ENCODE data around the gene NID1.

The NID1 gene

GRCh38 chr1:235995511-235995910, 69.4 kb downstream of the NID1 start:
- H3K4me3 ChIP-seq (ENCODE audit: low read depth, low read length) = no peak overlapping the region
- TF ChIP-seq CTCF (IDR thresholded peaks at IDR 0.05; ENCODE audit: low read depth, low read length) = no peak

- no peak overlapping the region for H3K4me3 ChIP-seq (ENCODE audit: low read depth, low read length)
- TF ChIP-seq CTCF (IDR thresholded peaks at IDR 0.05; ENCODE audit: low read depth, low read length) = no peak
These were observed 71.2 kb downstream of the NID1 start for GRCh38 chr1:235993652-235994051.

- no peak overlapping the region for H3K4me3 ChIP-seq (ENCODE audit: low read depth, low read length)
- no peak for TF ChIP-seq CTCF (IDR thresholded peaks at IDR 0.05; ENCODE audit: low read depth, low read length)
These were observed 72.0 kb downstream of the NID1 start for GRCh38 chr1:235992868-235993267.

GRCh38 chr1:235992346-235992745, 72.5 kb downstream of the NID1 start:
- no peak overlapping the region for H3K4me3 ChIP-seq (ENCODE audit: low read depth, low read length)
- TF ChIP-seq CTCF (IDR thresholded peaks at IDR 0.05; ENCODE audit: low read depth, low read length) = no peak

GRCh38 chr1:235990330-235990795, 74.5 kb downstream of the NID1 start:
- no peak for TF ChIP-seq CTCF (IDR thresholded peaks at IDR 0.05; ENCODE audit: low read depth, low read length)

GRCh38 chr1:235989105-235989504, 75.8 kb downstream of the NID1 start:
- TF ChIP-seq CTCF (IDR thresholded peaks at IDR 0.05; ENCODE audit: low read depth, low read length) = no peak
- H3K4me3 ChIP-seq (ENCODE audit: low read depth, low read length) = no peak overlapping the region

More at GRCh38 chr1:235990330-235990795, 74.5 kb downstream of the NID1 start:
- H3K4me3 ChIP-seq (ENCODE audit: low read depth, low read length) = no peak overlapping the region

GRCh38 chr1:235986869-235987268, 78.0 kb downstream of the NID1 start:
- no peak overlapping the region for H3K4me3 ChIP-seq (ENCODE audit: low read depth, low read length)
- TF ChIP-seq CTCF (IDR thresholded peaks at IDR 0.05; ENCODE audit: low read depth, low read length) = no peak

Measured in WI38 (cell line).